T follicular helper cell (primary cell): ENCODE data around the gene PFKM.

ENCODE experiments used
- DNase-seq: peaks from one replicate; pipeline ENCODE4 v3.0.0-alpha.2; 2020; ENCODE audit warnings: low read depth
- total RNA-seq, 2 experiments: gene quantifications; one replicate each; lab custom pipeline; 2026; lab: John Stamatoyannopoulos, UW

Gene PFKM
- 24.7 to 62.5 reads per million in 2 experiments for total RNA-seq

- peak; percentile 50 for DNase-seq
Observed at GRCh38 chr12:48119078-48119833, at the start of gene PFKM. Gene PFKM, plus strand, starts transcription at chr12:48119364. Its CDS starts 3,411 bp downstream, at chr12:48122775.

GRCh38 chr12:48070033-48070432, 49.1 kb upstream of the PFKM start:
- no peak for DNase-seq

- DNase-seq: no peak
Observed at GRCh38 chr12:48070731-48071130, 48.4 kb upstream of the PFKM start.

GRCh38 chr12:48071808-48072207, 47.4 kb upstream of the PFKM start:
- DNase-seq: no peak

- no peak for DNase-seq
Observed at GRCh38 chr12:48072266-48072665, 46.9 kb upstream of the PFKM start.

- no peak for DNase-seq
Observed at GRCh38 chr12:48074266-48074665, 44.9 kb upstream of the PFKM start.

GRCh38 chr12:48075832-48076231, 43.3 kb upstream of the PFKM start:
- DNase-seq: no peak

- DNase-seq: no peak
Observed at GRCh38 chr12:48077111-48077510, 42.1 kb upstream of the PFKM start.

- no peak for DNase-seq
Observed at GRCh38 chr12:48078901-48079300, 40.3 kb upstream of the PFKM start.

- no peak for DNase-seq
Observed at GRCh38 chr12:48080285-48080684, 38.9 kb upstream of the PFKM start.

GRCh38 chr12:48080821-48081220, 38.3 kb upstream of the PFKM start:
- DNase-seq: no peak

- DNase-seq: no peak
Observed at GRCh38 chr12:48084066-48084465, 35.1 kb upstream of the PFKM start.

- DNase-seq: no peak
Observed at GRCh38 chr12:48084841-48085460, 34.2 kb upstream of the PFKM start.

- DNase-seq: no peak
Observed at GRCh38 chr12:48086327-48086726, 32.8 kb upstream of the PFKM start.

- DNase-seq: no peak
Observed at GRCh38 chr12:48092611-48093010, 26.6 kb upstream of the PFKM start.

GRCh38 chr12:48104531-48104930, 14.6 kb upstream of the PFKM start:
- no peak for DNase-seq

GRCh38 chr12:48105321-48105866, 13.8 kb upstream of the PFKM start:
- peak; percentile 25 for DNase-seq

- DNase-seq: peak; percentile 81
Observed at GRCh38 chr12:48105867-48106680, 13.1 kb upstream of the PFKM start, which contains the start of gene SENP1. Gene SENP1, minus strand, starts transcription at chr12:48106079. Its CDS starts 4,607 bp downstream, at chr12:48101472.

GRCh38 chr12:48106681-48107613, 12.2 kb upstream of the PFKM start:
- no peak for DNase-seq

GRCh38 chr12:48109424-48109823, 9.7 kb upstream of the PFKM start:
- no peak for DNase-seq

GRCh38 chr12:48110691-48111311, 8.4 kb upstream of the PFKM start:
- no peak for DNase-seq
